Panc1 (cell line): Measurements from ENCODE around the gene SMIM8. TPM values are rescaled to one million over a fixed set of nuclear protein-coding genes. Genes with fewer than 3 reads are reported as not detected.

Experiments used
- ATAC-seq: fragments of 200-7000 bp; cut with Tn5 transposase; 2 replicates; pipeline ENCODE4 v1.9.1; 2020; ENCODE audit warnings: mild to moderate bottlenecking, moderate library complexity
- BruUV-seq: library from RNA; stranded (reverse); fragments of 400-500 nt; replicated peaks from 2 replicates; lab custom pipeline; 2021; lab: Mats Ljungman, UMichigan
- CTCF ChIA-PET: fragments of 300-600 bp; sonication (Branson Sonifier 250); formaldehyde crosslinking; loops from one replicate; lab custom pipeline; 2022; ENCODE audit warnings: antibody characterized with exemption; lab: Charles Lee
- POLR2A ChIA-PET: fragments of 300-600 bp; sonication (Branson Sonifier 250); formaldehyde crosslinking; loops from one replicate; lab custom pipeline; 2022; ENCODE audit warnings: antibody characterized with exemption; lab: Charles Lee
- DNase-seq: peaks from one replicate; pipeline ENCODE4 v3.0.0-alpha.2; 2010; ENCODE audit warnings: low read depth, low spot score
- H3K27ac ChIP-seq: 2 replicates; pipeline ENCODE4 v1.5.1; 2011; ENCODE audit warnings: mild to moderate bottlenecking, low read length, inconsistent platforms
- H3K27me3 ChIP-seq: fragments of 200-500 bp; sonication (Bioruptor generic); 2 replicates; pipeline ENCODE4 v1.6.0; 2014; ENCODE audit warnings: low read length, inconsistent platforms; ENCODE audit not compliant: control insufficient read depth, insufficient read depth
- H3K36me3 ChIP-seq: fragments of 200-500 bp; sonication (Bioruptor generic); 2 replicates; pipeline ENCODE4 v1.5.1; 2014; ENCODE audit warnings: inconsistent platforms, mild to moderate bottlenecking, low read length, moderate library complexity; ENCODE audit not compliant: control insufficient read depth, insufficient read depth
- H3K4me1 ChIP-seq: 2 replicates; pipeline ENCODE4 v1.5.1; 2011; ENCODE audit warnings: inconsistent platforms, mild to moderate bottlenecking, low read length, moderate library complexity; ENCODE audit not compliant: control insufficient read depth, insufficient read depth
- H3K4me3 ChIP-seq, 2 experiments: 2 replicates each; pipeline ENCODE4 v1.5.1; 2011 to 2012; ENCODE audit warnings: low read depth in 2 of 2, low read length in 2 of 2, mild to moderate bottlenecking in 2 of 2, inconsistent platforms in 1 of 2, moderate library complexity in 1 of 2
- H3K9me3 ChIP-seq: fragments of 200-500 bp; sonication (Bioruptor generic); 2 replicates; pipeline ENCODE4 v1.5.1; 2014; ENCODE audit warnings: low read depth, mild to moderate bottlenecking, inconsistent platforms, low read length, moderate library complexity; ENCODE audit not compliant: control insufficient read depth, insufficient read depth
- POLR2AphosphoS5 ChIP-seq: IDR thresholded peaks from 2 replicates; pipeline ENCODE4 v1.6.1; 2012; ENCODE audit warnings: mild to moderate bottlenecking, low read depth, low read length, moderate library complexity
- REST ChIP-seq, 2 experiments: IDR thresholded peaks; 2 replicates each; pipeline ENCODE4 v1.6.1; 2011 to 2012; ENCODE audit warnings: low read depth in 2 of 2, control low read depth in 1 of 2, low read length in 1 of 2, mild to moderate bottlenecking in 1 of 2, moderate library complexity in 1 of 2; ENCODE audit not compliant: insufficient read depth in 1 of 2
- SIN3A ChIP-seq: IDR thresholded peaks from 2 replicates; pipeline ENCODE4 v1.6.1; 2012; ENCODE audit warnings: low read depth, mild to moderate bottlenecking, low read length, moderate library complexity, borderline replicate concordance; ENCODE audit not compliant: insufficient read depth
- TCF7L2 ChIP-seq: IDR thresholded peaks from 2 replicates; pipeline ENCODE4 v1.6.1; 2011; ENCODE audit warnings: mild to moderate bottlenecking, low read depth, low read length, inconsistent platforms
- in situ Hi-C: cut with HindIII; loops from 2 replicates; pipeline ENCODE4 v1.10.0; 2016; ENCODE audit warnings: low sequenced_read_pairs, low pct_unique_long_range_greater_than_20kb
- intact Hi-C: fragments of 100-400 bp; cut with micrococcal nuclease; formaldehyde crosslinking; loops from one replicate; pipeline ENCODE4 v1.10.0; 2022; ENCODE audit not compliant: unreplicated experiment
- total RNA-seq: library from RNA; stranded (reverse); gene quantifications from one replicate; pipeline ENCODE4 v1.2.1, GENCODE V29; 2021; ENCODE audit not compliant: unreplicated experiment
- TF ChIP-seq, protein P1 (sequence below): fragments of 450-650 bp; IDR thresholded peaks from 2 replicates; pipeline ENCODE4 v1.5.1; 2017; ENCODE audit warnings: mild to moderate bottlenecking

The SMIM8 gene
- total RNA-seq, 1 experiment from 2014 or later, result 6.7 TPM

- POLR2A ChIA-PET, result no interaction called here
- H3K9me3 ChIP-seq, result no peaks in the 10 kb centered on the region
- H3K27me3 ChIP-seq, result peaks cover 9% of the 10 kb centered on the region; the same call in 1 of the 2 replicates
- TF ChIP-seq TCF7L2, result no peak
- no peak for TF ChIP-seq POLR2AphosphoS5
- BruUV-seq, result no TSS peak
- in situ Hi-C loops (no loop called here), intact Hi-C loops (no loop called here)
- CTCF ChIA-PET, result no interaction called here
- no peaks in the 10 kb centered on the region for H3K36me3 ChIP-seq
- ATAC-seq (no peak), DNase-seq (no peak)
- H3K27ac ChIP-seq, result no peak overlapping the region
- H3K4me1 ChIP-seq, result no peaks in the 10 kb centered on the region
- H3K4me3 ChIP-seq, result no peak overlapping the region
These were observed 39.6 kb upstream of the SMIM8 start for GRCh38 chr6:87282743-87283142.

GRCh38 chr6:87283461-87283860 lies 38.9 kb upstream of the SMIM8 start:
- H3K36me3 ChIP-seq, result no peaks in the 10 kb centered on the region
- no TSS peak for BruUV-seq
- no peak overlapping the region for H3K4me3 ChIP-seq
- DNase-seq, result no peak
- intact Hi-C loops (no loop called here), in situ Hi-C loops (no loop called here)
- TF ChIP-seq TCF7L2, result no peak
- no peak for TF ChIP-seq POLR2AphosphoS5
- no peak for TF ChIP-seq REST (IDR thresholded peaks at IDR 0.05; ENCODE audit: insufficient read depth in 1 of 2, low read depth in 2 of 2, low read length in 1 of 2)
- no peak for TF ChIP-seq SIN3A
- TF ChIP-seq, protein P1, sequence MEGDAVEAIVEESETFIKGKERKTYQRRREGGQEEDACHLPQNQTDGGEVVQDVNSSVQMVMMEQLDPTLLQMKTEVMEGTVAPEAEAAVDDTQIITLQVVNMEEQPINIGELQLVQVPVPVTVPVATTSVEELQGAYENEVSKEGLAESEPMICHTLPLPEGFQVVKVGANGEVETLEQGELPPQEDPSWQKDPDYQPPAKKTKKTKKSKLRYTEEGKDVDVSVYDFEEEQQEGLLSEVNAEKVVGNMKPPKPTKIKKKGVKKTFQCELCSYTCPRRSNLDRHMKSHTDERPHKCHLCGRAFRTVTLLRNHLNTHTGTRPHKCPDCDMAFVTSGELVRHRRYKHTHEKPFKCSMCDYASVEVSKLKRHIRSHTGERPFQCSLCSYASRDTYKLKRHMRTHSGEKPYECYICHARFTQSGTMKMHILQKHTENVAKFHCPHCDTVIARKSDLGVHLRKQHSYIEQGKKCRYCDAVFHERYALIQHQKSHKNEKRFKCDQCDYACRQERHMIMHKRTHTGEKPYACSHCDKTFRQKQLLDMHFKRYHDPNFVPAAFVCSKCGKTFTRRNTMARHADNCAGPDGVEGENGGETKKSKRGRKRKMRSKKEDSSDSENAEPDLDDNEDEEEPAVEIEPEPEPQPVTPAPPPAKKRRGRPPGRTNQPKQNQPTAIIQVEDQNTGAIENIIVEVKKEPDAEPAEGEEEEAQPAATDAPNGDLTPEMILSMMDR, result no peak
- no peak overlapping the region for H3K27ac ChIP-seq
- no peak for ATAC-seq
- H3K4me1 ChIP-seq, result no peaks in the 10 kb centered on the region
- H3K9me3 ChIP-seq, result no peaks in the 10 kb centered on the region
- POLR2A ChIA-PET, result interaction anchor here (0.6 kb wide), 1 partner anchor 59 kb away, joined by 8 read pairs; no protein-coding TSS in a partner anchor
- peaks cover 9% of the 10 kb centered on the region; the same call in 1 of the 2 replicates for H3K27me3 ChIP-seq
- CTCF ChIA-PET, result interaction anchor here (0.7 kb wide), 1 partner anchor 11 kb away, joined by 6 read pairs; no protein-coding TSS in a partner anchor

DNA sequence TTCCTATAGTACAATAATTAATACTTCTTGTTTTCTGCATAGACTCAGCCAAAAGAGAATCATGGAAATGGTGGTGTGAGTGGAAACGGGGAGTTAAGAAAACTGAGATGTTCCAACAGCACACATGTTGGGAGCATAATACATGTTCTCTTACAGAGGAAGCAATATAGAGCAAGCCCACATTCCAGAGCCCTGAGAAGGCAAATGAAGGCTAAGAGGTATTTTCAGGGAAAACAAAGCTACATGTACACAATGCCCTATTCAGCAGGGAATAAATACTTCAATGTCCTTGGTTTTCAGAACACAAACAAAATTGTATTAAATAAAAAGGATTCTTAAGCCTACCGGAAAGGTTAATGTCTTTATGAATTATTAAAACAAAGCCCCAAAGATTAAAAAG lies 35.1 kb upstream of the SMIM8 start:
- H3K9me3 ChIP-seq, result no peaks in the 10 kb centered on the region
- H3K36me3 ChIP-seq, result no peaks in the 10 kb centered on the region
- no peak for DNase-seq
- no TSS peak for BruUV-seq
- H3K4me1 ChIP-seq, result no peaks in the 10 kb centered on the region
- in situ Hi-C loops (no loop called here), intact Hi-C loops (no loop called here)
- ATAC-seq, result no peak
- TF ChIP-seq SIN3A (no peak), REST (IDR thresholded peaks at IDR 0.05; ENCODE audit: insufficient read depth in 1 of 2, low read depth in 2 of 2, low read length in 1 of 2) (no peak), POLR2AphosphoS5 (no peak), TCF7L2 (no peak)
- TF ChIP-seq, protein P1, result no peak
- H3K4me3 ChIP-seq, result no peak overlapping the region
- POLR2A ChIA-PET, result no interaction called here
- CTCF ChIA-PET, result no interaction called here
- no peak overlapping the region for H3K27ac ChIP-seq
- H3K27me3 ChIP-seq, result peaks cover 16% of the 10 kb centered on the region; the same call in 1 of the 2 replicates
